Measurements from ENCODE around the gene RASAL3.
"Not testable (repeated sequence)": the region's sequence is repeated elsewhere in the genome, so short reads cannot be mapped to it uniquely, and the experiment has no call there.

The RASAL3 gene

GRCh38 chr19:15488489-15489226 is 24.3 kb upstream of the RASAL3 start (continued):
- TF ChIP-seq ZSCAN4 (tag by site-specific recombination; IDR thresholded peaks at IDR 0.05) = no peak

- Histone ChIP-seq H3K36me3 (ENCODE audit: control insufficient read depth in 2 of 2, insufficient read depth in 1 of 2, low read length in 2 of 2) (no peaks in the 10 kb centered on the region), H3K27ac (ENCODE audit: extremely low read depth, low read depth, low read length) (no peak overlapping the region), H3K9me3 (ENCODE audit: control insufficient read depth, insufficient read depth, low read depth, low read length) (no peaks in the 10 kb centered on the region), H3K4me3 (ENCODE audit: low read depth, low read length) (no peak overlapping the region), H3K4me1 (ENCODE audit: control insufficient read depth, insufficient read depth, low read length) (no peaks in the 10 kb centered on the region)
- POLR2A ChIA-PET = no interaction called here
- CTCF ChIA-PET = no interaction called here
- no peak for TF ChIP-seq ZNF16 (tag by site-specific recombination; IDR thresholded peaks at IDR 0.05; ENCODE audit: low read depth)
- no peak for TF ChIP-seq ZNF654 (tag by site-specific recombination; IDR thresholded peaks at IDR 0.05; ENCODE audit: low read depth)
- TF ChIP-seq ZNF132 (tag by site-specific recombination; IDR thresholded peaks at IDR 0.05; ENCODE audit: borderline replicate concordance) = no peak
- peak; percentile 85 for TF ChIP-seq ZNF146 (tag by site-specific recombination; IDR thresholded peaks at IDR 0.05)
- no peak for TF ChIP-seq ZNF404 (tag by site-specific recombination; IDR thresholded peaks at IDR 0.05)
- peak; percentile 32; the same call in 1 of the 2 replicates for TF ChIP-seq ZNF580 (tag by site-specific recombination; IDR thresholded peaks at IDR 0.05)
- TF ChIP-seq ATF2 (tag by site-specific recombination; IDR thresholded peaks at IDR 0.05; ENCODE audit: low read depth) = no peak
These were observed 22.7 kb upstream of the RASAL3 start for GRCh38 chr19:15487038-15487437.

GRCh38 chr19:15485768-15486167 is 21.4 kb upstream of the RASAL3 start:
- POLR2A ChIA-PET; H3K4me3 ChIP-seq (ENCODE audit: low read depth, low read length); H3K9me3 ChIP-seq (ENCODE audit: control insufficient read depth, insufficient read depth, low read depth, low read length); H3K36me3 ChIP-seq (ENCODE audit: control insufficient read depth in 2 of 2, insufficient read depth in 1 of 2, low read length in 2 of 2); H3K4me1 ChIP-seq (ENCODE audit: control insufficient read depth, insufficient read depth, low read length); CTCF ChIA-PET; H3K27ac ChIP-seq (ENCODE audit: extremely low read depth, low read depth, low read length): not testable (repeated sequence)

GRCh38 chr19:15480996-15481395 is 16.7 kb upstream of the RASAL3 start:
- H3K4me3 ChIP-seq (ENCODE audit: low read depth, low read length); H3K9me3 ChIP-seq (ENCODE audit: control insufficient read depth, insufficient read depth, low read depth, low read length); POLR2A ChIA-PET; H3K27ac ChIP-seq (ENCODE audit: extremely low read depth, low read depth, low read length); H3K4me1 ChIP-seq (ENCODE audit: control insufficient read depth, insufficient read depth, low read length); H3K36me3 ChIP-seq (ENCODE audit: control insufficient read depth in 2 of 2, insufficient read depth in 1 of 2, low read length in 2 of 2): not testable (repeated sequence)
- CTCF ChIA-PET = interaction anchor here (0.7 kb wide), 1 partner anchor 67 kb away, joined by 3 read pairs; no protein-coding TSS in a partner anchor

- Histone ChIP-seq H3K27ac (ENCODE audit: extremely low read depth, low read depth, low read length) (no peak within 1 kb of the TSS), H3K4me1 (ENCODE audit: control insufficient read depth, insufficient read depth, low read length) (no peaks in the 10 kb centered on the region), H3K9me3 (ENCODE audit: control insufficient read depth, insufficient read depth, low read depth, low read length) (no peaks in the 10 kb centered on the region), H3K36me3 (ENCODE audit: control insufficient read depth in 2 of 2, insufficient read depth in 1 of 2, low read length in 2 of 2) (no peaks in the 10 kb centered on the region), H3K4me3 (ENCODE audit: low read depth, low read length) (no peak within 1 kb of the TSS)
- TF ChIP-seq CTCF (tag by site-specific recombination; IDR thresholded peaks at IDR 0.05) (peak; percentile 60), ZNF791 (tag by site-specific recombination; IDR thresholded peaks at IDR 0.05) (no peak), MYNN (tag by site-specific recombination; IDR thresholded peaks at IDR 0.05; ENCODE audit: borderline replicate concordance) (no peak), PRDM4 (tag by site-specific recombination; IDR thresholded peaks at IDR 0.05) (0 out of 2 replicates have a peak, but pooled peaks have one; percentile 14), ZNF792 (tag by site-specific recombination; IDR thresholded peaks at IDR 0.05) (no peak), SCRT2 (tag by site-specific recombination; IDR thresholded peaks at IDR 0.05) (no peak)
- ChIA-PET CTCF (no interaction called here), POLR2A (no interaction called here)
These were observed 15.3 kb upstream of the RASAL3 start, which contains the start of gene PGLYRP2 for GRCh38 chr19:15479391-15480345. Gene PGLYRP2 (minus strand): TSS chr19:15479501. CDS start chr19:15479371, 130 bp downstream.
